H9 (cell line): ENCODE measurements around the gene ACTA1. TPM values are rescaled to one million over a fixed set of nuclear protein-coding genes. Genes with fewer than 3 reads are reported as not detected.

ENCODE experiments used
- DNase-seq: peaks from one replicate; pipeline ENCODE4 v3.0.0-alpha.2; 2017
- H2AFZ ChIP-seq: one replicate; pipeline ENCODE4 v1.6.1; 2013; ENCODE audit warnings: mild to moderate bottlenecking, low read length, control low read depth, moderate library complexity
- H2AK5ac ChIP-seq: 2 replicates; pipeline ENCODE4 v1.6.1; 2013; ENCODE audit warnings: low read length, control low read depth, mixed read lengths; ENCODE audit not compliant: insufficient read length
- H2BK120ac ChIP-seq: one replicate; pipeline ENCODE4 v1.6.1; 2013; ENCODE audit warnings: low read depth, mild to moderate bottlenecking, low read length, control low read depth, inconsistent platforms; ENCODE audit not compliant: poor library complexity, severe bottlenecking
- H2BK12ac ChIP-seq: 2 replicates; pipeline ENCODE4 v1.6.1; 2013; ENCODE audit warnings: low read length, control low read depth, mixed read lengths, low read depth; ENCODE audit not compliant: insufficient read length
- H2BK15ac ChIP-seq: 2 replicates; pipeline ENCODE4 v1.6.1; 2013; ENCODE audit warnings: low read depth, low read length, control low read depth
- H2BK20ac ChIP-seq: one replicate; pipeline ENCODE4 v1.6.1; 2013; ENCODE audit warnings: low read depth, mild to moderate bottlenecking, low read length, control low read depth, inconsistent platforms; ENCODE audit not compliant: poor library complexity, severe bottlenecking
- H2BK5ac ChIP-seq: 2 replicates; pipeline ENCODE4 v1.6.1; 2013; ENCODE audit warnings: low read length, control low read depth, mixed read lengths; ENCODE audit not compliant: insufficient read length
- H3K14ac ChIP-seq: 2 replicates; pipeline ENCODE4 v1.6.1; 2013; ENCODE audit warnings: low read length, control low read depth; ENCODE audit not compliant: insufficient read depth
- H3K18ac ChIP-seq: 2 replicates; pipeline ENCODE4 v1.6.1; 2013; ENCODE audit warnings: low read depth, mild to moderate bottlenecking, mixed read lengths, low read length, control low read depth; ENCODE audit not compliant: insufficient read length
- H3K23ac ChIP-seq: 2 replicates; pipeline ENCODE4 v1.6.1; 2013; ENCODE audit warnings: low read length, control low read depth, mixed read lengths, low read depth; ENCODE audit not compliant: insufficient read length
- H3K23me2 ChIP-seq: 2 replicates; pipeline ENCODE4 v1.6.1; 2013; ENCODE audit warnings: low read depth, mild to moderate bottlenecking, mixed read lengths, low read length, control low read depth; ENCODE audit not compliant: insufficient read length, poor library complexity, severe bottlenecking
- H3K27ac ChIP-seq: 2 replicates; pipeline ENCODE4 v1.5.1; 2013; ENCODE audit warnings: low read length, control low read depth, mixed read lengths, low read depth; ENCODE audit not compliant: insufficient read length
- H3K27me3 ChIP-seq: 2 replicates; pipeline ENCODE4 v1.6.1; 2013; ENCODE audit warnings: low read length, control low read depth, inconsistent platforms; ENCODE audit not compliant: insufficient read depth
- H3K4ac ChIP-seq: 2 replicates; pipeline ENCODE4 v1.6.1; 2013; ENCODE audit warnings: low read depth, mild to moderate bottlenecking, control low read depth, inconsistent platforms, low read length, moderate library complexity
- H3K4me1 ChIP-seq: 2 replicates; pipeline ENCODE4 v1.6.1; 2013; ENCODE audit warnings: low read length, control low read depth, inconsistent platforms; ENCODE audit not compliant: insufficient read depth
- H3K4me2 ChIP-seq: 2 replicates; pipeline ENCODE4 v1.6.1; 2013; ENCODE audit warnings: low read length, control low read depth, mixed read lengths; ENCODE audit not compliant: insufficient read length, insufficient read depth
- H3K56ac ChIP-seq: 2 replicates; pipeline ENCODE4 v1.6.1; 2013; ENCODE audit warnings: low read depth, mild to moderate bottlenecking, mixed read lengths, low read length, control low read depth; ENCODE audit not compliant: insufficient read length
- H3K79me1 ChIP-seq: 2 replicates; pipeline ENCODE4 v1.6.1; 2013; ENCODE audit warnings: low read depth, mild to moderate bottlenecking, moderate library complexity, low read length, control low read depth, inconsistent platforms; ENCODE audit not compliant: insufficient read depth, poor library complexity, severe bottlenecking
- H3K79me2 ChIP-seq: 2 replicates; pipeline ENCODE4 v1.6.1; 2013; ENCODE audit warnings: low read length, control low read depth, inconsistent platforms; ENCODE audit not compliant: insufficient read depth
- H3K9ac ChIP-seq: 2 replicates; pipeline ENCODE4 v1.6.1; 2013; ENCODE audit warnings: low read length, control low read depth, mixed read lengths; ENCODE audit not compliant: insufficient read length; ENCODE audit errors: extremely low read depth
- H3K9me3 ChIP-seq: one replicate; pipeline ENCODE4 v1.6.1; 2013; ENCODE audit warnings: low read depth, low read length, inconsistent platforms; ENCODE audit not compliant: control insufficient read depth
- H3T11ph ChIP-seq: one replicate; pipeline ENCODE4 v1.6.1; 2013; ENCODE audit warnings: mild to moderate bottlenecking, low read length, control low read depth, inconsistent platforms
- H4K20me1 ChIP-seq: one replicate; pipeline ENCODE4 v1.6.1; 2013; ENCODE audit not compliant: control insufficient read depth, insufficient read length, insufficient read depth
- H4K5ac ChIP-seq: 2 replicates; pipeline ENCODE4 v1.6.1; 2013; ENCODE audit warnings: low read depth, mild to moderate bottlenecking, mixed read lengths, low read length, control low read depth; ENCODE audit not compliant: insufficient read length
- H4K8ac ChIP-seq: replicated peaks from 2 replicates; pipeline ENCODE4 v1.6.1; 2013; ENCODE audit warnings: low read length, control low read depth, mixed read lengths, low read depth; ENCODE audit not compliant: insufficient read length
- H4K91ac ChIP-seq: 2 replicates; pipeline ENCODE4 v1.6.1; 2013; ENCODE audit warnings: low read depth, mild to moderate bottlenecking, moderate library complexity, mixed read lengths, low read length, control low read depth; ENCODE audit not compliant: insufficient read length
- H3K27ac Mint-ChIP-seq, 3 experiments: 2 replicates in 2 of 3; 3 replicates in 1 of 3; pipeline ENCODE4 v1.8.0; 2020 to 2021; ENCODE audit warnings: mixed read lengths in 3 of 3, mild to moderate bottlenecking in 1 of 3, moderate library complexity in 1 of 3
- H3K27me3 Mint-ChIP-seq: 2 replicates; pipeline ENCODE4 v1.8.0; 2021; ENCODE audit warnings: low read depth, mild to moderate bottlenecking, moderate library complexity, mixed read lengths
- H3K36me3 Mint-ChIP-seq, 3 experiments: 2 replicates in 2 of 3; 3 replicates in 1 of 3; pipeline ENCODE4 v1.8.0; 2020 to 2021; ENCODE audit warnings: low read depth in 3 of 3, mixed read lengths in 3 of 3; ENCODE audit not compliant: insufficient read depth in 1 of 3
- H3K4me1 Mint-ChIP-seq, 2 experiments: 2 replicates each; pipeline ENCODE4 v1.8.0; 2020; ENCODE audit warnings: mixed read lengths in 2 of 2
- H3K4me3 Mint-ChIP-seq, 2 experiments: 2 replicates in 1 of 2; 3 replicates in 1 of 2; pipeline ENCODE4 v1.8.0; 2020 to 2021; ENCODE audit warnings: mild to moderate bottlenecking in 2 of 2, mixed read lengths in 2 of 2, moderate library complexity in 1 of 2
- H3K9me3 Mint-ChIP-seq, 2 experiments: 2 replicates in 1 of 2; 3 replicates in 1 of 2; pipeline ENCODE4 v1.8.0; 2020; ENCODE audit warnings: mild to moderate bottlenecking in 2 of 2, mixed read lengths in 2 of 2, moderate library complexity in 1 of 2
- WGBS: extraction: QIAGEN DNeasy Blood & Tissue Kit; methylation state at CpG from one replicate; pipeline ENCODE4 v1.1.7; 2013; ENCODE audit warnings: missing lambda C conversion rate, low lambda C conversion rate, mixed read lengths; ENCODE audit not compliant: insufficient read length; ENCODE audit errors: extremely low coverage; 5-methylcytosine and 5-hydroxymethylcytosine counted together
- total RNA-seq: library from RNA; stranded (reverse); gene quantifications from 2 replicates; pipeline ENCODE4 v1.2.1, GENCODE V29; 2021
- TF ChIP-seq, protein P1 (sequence below): fragments of 200-600 bp; sonication (generic); conservative IDR thresholded peaks from 3 replicates; pipeline ENCODE4 v1.8.0; 2021; ENCODE audit warnings: antibody characterized with exemption, mild to moderate bottlenecking

The ACTA1 gene
- total RNA-seq, 1 experiment from 2014 or later: 48.5 TPM

DNA sequence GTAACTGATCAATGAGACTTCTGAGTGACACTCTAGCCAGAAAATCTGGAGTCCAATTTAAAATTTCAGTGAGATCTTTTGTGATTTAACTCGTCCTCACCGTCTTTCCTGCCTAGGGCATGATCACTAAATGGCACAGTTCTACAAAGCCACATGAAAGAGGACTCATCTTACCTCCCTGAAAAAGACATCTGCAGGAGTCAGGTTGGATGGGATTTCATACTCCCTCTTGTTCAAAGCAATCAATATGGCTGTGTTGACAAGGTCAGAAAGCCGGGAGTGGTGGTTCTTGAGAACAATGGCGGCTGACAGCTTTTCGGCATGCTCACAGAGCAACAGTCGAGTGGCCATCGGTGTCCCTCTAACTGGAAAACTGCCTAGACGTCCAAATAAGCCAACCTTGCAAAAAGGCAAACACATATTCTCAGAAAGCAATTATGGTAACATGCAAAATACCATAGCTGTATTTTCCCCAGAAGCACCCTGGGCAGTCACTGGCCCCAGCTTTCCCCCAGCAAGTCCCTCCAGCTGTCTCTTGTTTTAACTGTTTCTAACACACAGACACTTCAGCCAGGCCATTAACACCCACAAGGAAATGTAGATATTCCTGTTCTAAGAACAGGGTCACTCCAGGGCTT, 36.6 kb upstream of the ACTA1 start:
- WGBS: no CpG with 5 or more reads among the region's 8 CpGs
- Histone ChIP-seq H2AFZ (no peak overlapping the region), H3K4me1 (no peaks in the 10 kb centered on the region), H3K4ac (no peak overlapping the region), H4K8ac (no peak overlapping the region), H3K79me2 (no peaks in the 10 kb centered on the region), H3T11ph (no peak overlapping the region), H3K79me1 (no peaks in the 10 kb centered on the region), H2BK20ac (no peak overlapping the region), H2BK5ac (no peak overlapping the region), H3K9me3 (no peaks in the 10 kb centered on the region), H2BK12ac (no peak overlapping the region), H3K27me3 (no peaks in the 10 kb centered on the region), H3K9ac (no peak overlapping the region), H3K23ac (no peak overlapping the region), H3K56ac (no peak overlapping the region), H3K4me2 (no peak overlapping the region), H3K27ac (no peak overlapping the region), H2BK120ac (no peak overlapping the region), H2AK5ac (no peak overlapping the region), H4K5ac (no peak overlapping the region), H4K91ac (no peak overlapping the region), H3K23me2 (no peaks in the 10 kb centered on the region), H2BK15ac (no peak overlapping the region), H3K14ac (no peak overlapping the region), H4K20me1 (no peaks in the 10 kb centered on the region), H3K18ac (no peak overlapping the region)
- Mint-ChIP-seq H3K4me1 (no peaks in the 10 kb centered on the region), H3K9me3 (no peaks in the 10 kb centered on the region), H3K36me3 (peaks cover 19 to 74% (median 54%) of the 10 kb centered on the region in 3 experiments; a peak in 6 of 7 replicates), H3K27me3 (no peaks in the 10 kb centered on the region), H3K4me3 (no peak overlapping the region), H3K27ac (peak overlapping the region in 1 of 3 experiments; percentile 87; a peak in 2 of 7 replicates)
- no peak for DNase-seq
- TF ChIP-seq, protein P1, sequence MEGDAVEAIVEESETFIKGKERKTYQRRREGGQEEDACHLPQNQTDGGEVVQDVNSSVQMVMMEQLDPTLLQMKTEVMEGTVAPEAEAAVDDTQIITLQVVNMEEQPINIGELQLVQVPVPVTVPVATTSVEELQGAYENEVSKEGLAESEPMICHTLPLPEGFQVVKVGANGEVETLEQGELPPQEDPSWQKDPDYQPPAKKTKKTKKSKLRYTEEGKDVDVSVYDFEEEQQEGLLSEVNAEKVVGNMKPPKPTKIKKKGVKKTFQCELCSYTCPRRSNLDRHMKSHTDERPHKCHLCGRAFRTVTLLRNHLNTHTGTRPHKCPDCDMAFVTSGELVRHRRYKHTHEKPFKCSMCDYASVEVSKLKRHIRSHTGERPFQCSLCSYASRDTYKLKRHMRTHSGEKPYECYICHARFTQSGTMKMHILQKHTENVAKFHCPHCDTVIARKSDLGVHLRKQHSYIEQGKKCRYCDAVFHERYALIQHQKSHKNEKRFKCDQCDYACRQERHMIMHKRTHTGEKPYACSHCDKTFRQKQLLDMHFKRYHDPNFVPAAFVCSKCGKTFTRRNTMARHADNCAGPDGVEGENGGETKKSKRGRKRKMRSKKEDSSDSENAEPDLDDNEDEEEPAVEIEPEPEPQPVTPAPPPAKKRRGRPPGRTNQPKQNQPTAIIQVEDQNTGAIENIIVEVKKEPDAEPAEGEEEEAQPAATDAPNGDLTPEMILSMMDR: no peak
